ENCODE measurements around the gene RAB6B.

DNA sequence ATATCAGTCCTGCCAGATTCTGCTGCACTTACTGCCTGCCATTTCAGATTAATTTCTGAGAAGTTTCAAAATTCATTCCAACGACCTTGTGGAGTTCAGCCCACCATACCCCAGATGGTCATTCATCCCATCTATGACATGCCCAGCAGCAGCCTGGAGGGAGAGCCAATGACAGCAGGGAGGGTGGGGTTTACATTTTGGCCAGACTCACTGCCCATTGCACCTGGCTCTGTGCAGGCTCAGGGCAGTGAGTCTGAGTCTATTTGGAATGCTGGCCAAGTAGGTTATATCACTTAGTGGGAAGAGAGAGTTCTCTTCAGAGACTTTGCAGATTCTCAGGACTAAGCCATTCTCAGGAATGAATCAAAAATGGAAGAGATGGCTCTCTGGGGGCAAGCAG is 68.5 kb downstream of the RAB6B start:
- TF ChIP-seq, protein P1, sequence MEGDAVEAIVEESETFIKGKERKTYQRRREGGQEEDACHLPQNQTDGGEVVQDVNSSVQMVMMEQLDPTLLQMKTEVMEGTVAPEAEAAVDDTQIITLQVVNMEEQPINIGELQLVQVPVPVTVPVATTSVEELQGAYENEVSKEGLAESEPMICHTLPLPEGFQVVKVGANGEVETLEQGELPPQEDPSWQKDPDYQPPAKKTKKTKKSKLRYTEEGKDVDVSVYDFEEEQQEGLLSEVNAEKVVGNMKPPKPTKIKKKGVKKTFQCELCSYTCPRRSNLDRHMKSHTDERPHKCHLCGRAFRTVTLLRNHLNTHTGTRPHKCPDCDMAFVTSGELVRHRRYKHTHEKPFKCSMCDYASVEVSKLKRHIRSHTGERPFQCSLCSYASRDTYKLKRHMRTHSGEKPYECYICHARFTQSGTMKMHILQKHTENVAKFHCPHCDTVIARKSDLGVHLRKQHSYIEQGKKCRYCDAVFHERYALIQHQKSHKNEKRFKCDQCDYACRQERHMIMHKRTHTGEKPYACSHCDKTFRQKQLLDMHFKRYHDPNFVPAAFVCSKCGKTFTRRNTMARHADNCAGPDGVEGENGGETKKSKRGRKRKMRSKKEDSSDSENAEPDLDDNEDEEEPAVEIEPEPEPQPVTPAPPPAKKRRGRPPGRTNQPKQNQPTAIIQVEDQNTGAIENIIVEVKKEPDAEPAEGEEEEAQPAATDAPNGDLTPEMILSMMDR (IDR thresholded peaks at IDR 0.05; ENCODE audit: low read depth, low read length) = no peak
- TF ChIP-seq EZH2phosphoT487 (IDR thresholded peaks at IDR 0.05; ENCODE audit: low read depth) = no peak

All from OCI-LY3 (cell line).